Vagina (tissue), 2 donors: ENCODE data around the gene CDH4. TPM values are rescaled to one million over a fixed set of nuclear protein-coding genes. Genes with fewer than 3 reads are reported as not detected.

Experiments used
- DNase-seq, 2 donors: peaks; one replicate each; pipeline ENCODE4 v3.0.0-alpha.2; 2017; ENCODE audit errors: extremely low spot score in 2 of 2
- H3K27ac ChIP-seq: fragments of 200-600 bp; sonication (generic); one replicate; pipeline ENCODE4 v1.5.1; 2019
- H3K27me3 ChIP-seq: fragments of 200-600 bp; sonication (generic); one replicate; pipeline ENCODE4 v1.5.1; 2019
- H3K36me3 ChIP-seq, 2 donors: fragments of 200-600 bp; sonication (generic); one replicate each; pipeline ENCODE4 v1.5.1; 2017 to 2019
- H3K4me1 ChIP-seq: fragments of 200-600 bp; sonication (generic); one replicate; pipeline ENCODE4 v1.5.1; 2019
- H3K4me3 ChIP-seq, 2 donors: fragments of 200-600 bp; sonication (generic); 1 replicate in 1 of 2; 2 replicates in 1 of 2; pipeline ENCODE4 v1.5.1; 2016 to 2019
- H3K9me3 ChIP-seq: fragments of 200-600 bp; sonication (generic); one replicate; pipeline ENCODE4 v1.5.1; 2019
- POLR2A ChIP-seq, 2 donors: fragments of 450-650 bp; IDR thresholded peaks; one replicate each; pipeline ENCODE4 v1.6.1; 2017; ENCODE audit warnings: antibody characterized with exemption in 2 of 2, mild to moderate bottlenecking in 2 of 2, moderate library complexity in 2 of 2
- POLR2AphosphoS5 ChIP-seq, 2 donors: sonication (generic); formaldehyde crosslinking; IDR thresholded peaks; one replicate each; pipeline ENCODE4 v1.9.0; 2017; ENCODE audit warnings: antibody characterized with exemption in 2 of 2, mild to moderate bottlenecking in 2 of 2, low read depth in 1 of 2; ENCODE audit not compliant: insufficient read depth in 1 of 2
- intact Hi-C: fragments of 100-400 bp; cut with DNase I; formaldehyde crosslinking; loops from one replicate; pipeline ENCODE4 v1.15.1; 2023
- total RNA-seq: library from RNA; depleted of rRNA; stranded (reverse); fragments of >200 nt; gene quantifications from one replicate; pipeline ENCODE4 v1.2.3, GENCODE V29; 2016
- TF ChIP-seq, protein P1 (sequence below), 3 experiments: fragments of 450-650 bp in 2 of 3; fragments of 200-600 bp in 1 of 3; sonication (generic) in 1 of 3; IDR thresholded peaks; one replicate each; pipeline ENCODE4 v1.5.1; 2017 to 2019; ENCODE audit warnings: antibody characterized with exemption in 3 of 3, mild to moderate bottlenecking in 2 of 3, moderate library complexity in 2 of 3

The CDH4 gene
- total RNA-seq, 1 donor from 2014 or later, result 0.25 TPM

DNA sequence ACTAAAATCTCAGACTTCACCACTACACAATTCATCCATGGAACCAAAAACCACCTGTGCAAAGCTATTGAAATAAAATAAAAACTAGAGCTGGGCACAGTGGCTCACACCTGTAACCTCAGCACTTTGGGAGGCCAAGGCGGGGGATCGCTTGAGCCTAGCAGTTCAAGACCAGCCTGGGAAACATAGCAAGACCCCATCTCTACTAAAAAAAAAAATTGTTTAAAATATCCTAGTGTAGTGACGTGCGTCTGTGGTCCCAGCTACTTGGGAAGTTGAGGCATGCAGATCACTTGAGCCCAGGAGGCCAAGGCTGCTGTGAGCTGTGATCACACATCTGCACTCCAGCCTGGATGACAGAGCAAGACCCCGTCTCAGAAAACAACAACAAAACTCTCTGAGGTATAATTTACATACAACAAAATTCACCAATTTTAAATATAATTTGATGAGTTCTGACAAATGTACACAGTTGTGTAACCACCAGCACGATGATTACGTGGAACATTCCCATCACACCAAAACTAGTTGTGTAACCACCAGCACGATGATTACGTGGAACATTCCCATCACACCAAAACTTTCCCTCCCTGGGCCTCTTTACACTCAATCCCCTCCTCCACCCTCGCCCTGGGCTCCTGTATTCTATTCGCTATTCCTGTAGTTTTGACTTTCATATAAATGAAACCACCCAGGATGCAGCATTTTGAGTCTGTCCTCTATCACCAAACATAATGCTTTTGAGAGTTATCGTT, 706.1 kb downstream of the CDH4 start:
- H3K27ac ChIP-seq, result no peak overlapping the region
- no peak overlapping the region for H3K4me3 ChIP-seq
- H3K4me1 ChIP-seq, result no peaks in the 10 kb centered on the region
- DNase-seq, result no peak
- TF ChIP-seq POLR2AphosphoS5 (IDR thresholded peaks at IDR 0.05; ENCODE audit: insufficient read depth in 1 of 2, low read depth in 1 of 2), result no peak
- no peak for TF ChIP-seq POLR2A (IDR thresholded peaks at IDR 0.05)
- TF ChIP-seq, protein P1, sequence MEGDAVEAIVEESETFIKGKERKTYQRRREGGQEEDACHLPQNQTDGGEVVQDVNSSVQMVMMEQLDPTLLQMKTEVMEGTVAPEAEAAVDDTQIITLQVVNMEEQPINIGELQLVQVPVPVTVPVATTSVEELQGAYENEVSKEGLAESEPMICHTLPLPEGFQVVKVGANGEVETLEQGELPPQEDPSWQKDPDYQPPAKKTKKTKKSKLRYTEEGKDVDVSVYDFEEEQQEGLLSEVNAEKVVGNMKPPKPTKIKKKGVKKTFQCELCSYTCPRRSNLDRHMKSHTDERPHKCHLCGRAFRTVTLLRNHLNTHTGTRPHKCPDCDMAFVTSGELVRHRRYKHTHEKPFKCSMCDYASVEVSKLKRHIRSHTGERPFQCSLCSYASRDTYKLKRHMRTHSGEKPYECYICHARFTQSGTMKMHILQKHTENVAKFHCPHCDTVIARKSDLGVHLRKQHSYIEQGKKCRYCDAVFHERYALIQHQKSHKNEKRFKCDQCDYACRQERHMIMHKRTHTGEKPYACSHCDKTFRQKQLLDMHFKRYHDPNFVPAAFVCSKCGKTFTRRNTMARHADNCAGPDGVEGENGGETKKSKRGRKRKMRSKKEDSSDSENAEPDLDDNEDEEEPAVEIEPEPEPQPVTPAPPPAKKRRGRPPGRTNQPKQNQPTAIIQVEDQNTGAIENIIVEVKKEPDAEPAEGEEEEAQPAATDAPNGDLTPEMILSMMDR (IDR thresholded peaks at IDR 0.05), result no peak
- H3K27me3 ChIP-seq, result no peaks in the 10 kb centered on the region
- H3K36me3 ChIP-seq, result no peaks in the 10 kb centered on the region
- no peaks in the 10 kb centered on the region for H3K9me3 ChIP-seq
- intact Hi-C loops, result no loop called here

GRCh38 chr20:61958773-61959700, 707.0 kb downstream of the CDH4 start:
- Histone ChIP-seq H3K4me3 (no peak overlapping the region), H3K9me3 (no peaks in the 10 kb centered on the region), H3K27me3 (no peaks in the 10 kb centered on the region), H3K27ac (no peak overlapping the region), H3K36me3 (no peaks in the 10 kb centered on the region), H3K4me1 (no peaks in the 10 kb centered on the region)
- intact Hi-C loops, result no loop called here
- no peak for DNase-seq
- TF ChIP-seq, protein P1 (IDR thresholded peaks at IDR 0.05), result no peak
- TF ChIP-seq POLR2A (IDR thresholded peaks at IDR 0.05) (no peak), POLR2AphosphoS5 (IDR thresholded peaks at IDR 0.05; ENCODE audit: insufficient read depth in 1 of 2, low read depth in 1 of 2) (no peak)

- no peak overlapping the region for H3K27ac ChIP-seq
- intact Hi-C loops, result no loop called here
- H3K36me3 ChIP-seq, result no peaks in the 10 kb centered on the region
- H3K4me1 ChIP-seq, result peaks cover 8% of the 10 kb centered on the region
- DNase-seq, result no peak
- no peaks in the 10 kb centered on the region for H3K27me3 ChIP-seq
- TF ChIP-seq, protein P1 (IDR thresholded peaks at IDR 0.05), result no peak
- TF ChIP-seq POLR2A (IDR thresholded peaks at IDR 0.05), result no peak
- no peak overlapping the region for H3K4me3 ChIP-seq
- no peaks in the 10 kb centered on the region for H3K9me3 ChIP-seq
Measured at GRCh38 chr20:61960836-61961235, 708.8 kb downstream of the CDH4 start.

GRCh38 chr20:61963149-61963548, 711.1 kb downstream of the CDH4 start:
- Histone ChIP-seq H3K36me3 (no peaks in the 10 kb centered on the region), H3K4me1 (peaks cover 8% of the 10 kb centered on the region), H3K4me3 (no peak overlapping the region), H3K27me3 (no peaks in the 10 kb centered on the region), H3K9me3 (no peaks in the 10 kb centered on the region), H3K27ac (no peak overlapping the region)
- no peak for DNase-seq
- intact Hi-C loops, result no loop called here
- TF ChIP-seq, protein P1 (IDR thresholded peaks at IDR 0.05), result no peak
- TF ChIP-seq POLR2AphosphoS5 (IDR thresholded peaks at IDR 0.05; ENCODE audit: insufficient read depth in 1 of 2, low read depth in 1 of 2) (no peak), POLR2A (IDR thresholded peaks at IDR 0.05) (no peak)
